Measurements from ENCODE around the gene CAND2. TPM values are rescaled to one million over a fixed set of nuclear protein-coding genes. Genes with fewer than 3 reads are reported as not detected.
A peak's percentile ranks its signal among the peaks of the same experiment; 100 is the strongest.

The CAND2 gene
- total and polyA plus RNA-seq, 9 of the 15 experiments (the other 6 are each of a cell fraction or from before 2014, with no cell fraction given): 0.91 to 14.9 (median 4.3) TPM

DNA sequence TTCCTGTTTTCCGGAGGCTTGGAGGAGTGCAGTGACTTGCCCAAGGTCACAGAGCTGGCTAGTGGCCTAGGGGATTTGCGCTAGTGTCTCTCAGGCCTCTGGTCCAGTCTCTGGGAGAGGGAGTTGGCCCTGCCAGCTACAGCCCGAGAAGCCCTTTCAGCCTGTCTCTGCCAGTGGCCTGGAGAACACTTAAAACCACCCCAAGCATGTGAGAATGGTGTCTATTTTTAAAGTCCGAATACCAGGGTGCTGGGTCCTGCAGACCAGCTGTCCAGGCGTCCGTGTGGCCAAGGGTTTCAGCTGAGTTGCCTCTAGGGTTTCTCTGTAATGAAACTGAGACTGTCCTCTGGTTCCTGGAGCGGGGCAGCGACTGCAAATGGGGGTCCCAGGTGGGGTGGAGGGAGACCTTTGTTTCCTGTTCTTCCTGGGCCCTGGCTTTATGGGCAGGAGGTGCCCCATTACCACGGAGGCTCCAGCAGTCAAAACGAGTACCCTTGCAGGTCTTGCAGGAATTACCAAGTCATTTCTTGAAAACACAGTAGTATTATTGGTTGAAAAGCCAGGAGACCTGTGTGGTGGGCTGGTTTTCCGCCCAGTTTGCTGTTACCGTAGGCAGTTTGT, 2.2 kb downstream of the CAND2 start:
- intact Hi-C loops (cut with micrococcal nuclease): loop anchor here (10.0 kb wide), 1 partner anchor 196 kb away; no protein-coding TSS in a partner anchor
- H3K4me3 ChIP-seq: no peak overlapping the region
- H3K27ac ChIP-seq (ENCODE audit: extremely low read depth, low read depth, low read length): no peak overlapping the region
- peaks cover 6% of the 10 kb centered on the region; the same call in 1 of the 3 replicates for H3K79me2 ChIP-seq (ENCODE audit: control insufficient read depth, insufficient read depth, low read length)
- FAIRE-seq (no peak), ATAC-seq (no peak), DNase-seq (ENCODE audit: extremely low read depth in 1 of 4, low spot score in 3 of 4) (no peak)
- CTCF ChIA-PET (ENCODE audit: low intra/inter-chr PET ratio): no interaction called here
- no peaks in the 10 kb centered on the region for H3K27me3 ChIP-seq (ENCODE audit: control insufficient read depth in 2 of 2, insufficient read depth in 2 of 2, low read length in 2 of 2)
- in situ Hi-C loops (cut with MboI): no loop called here
- peaks cover 6% of the 10 kb centered on the region; the same call in 1 of the 3 replicates for H3K36me3 ChIP-seq (ENCODE audit: control insufficient read depth, insufficient read depth, low read length)
- TF ChIP-seq, protein P1, sequence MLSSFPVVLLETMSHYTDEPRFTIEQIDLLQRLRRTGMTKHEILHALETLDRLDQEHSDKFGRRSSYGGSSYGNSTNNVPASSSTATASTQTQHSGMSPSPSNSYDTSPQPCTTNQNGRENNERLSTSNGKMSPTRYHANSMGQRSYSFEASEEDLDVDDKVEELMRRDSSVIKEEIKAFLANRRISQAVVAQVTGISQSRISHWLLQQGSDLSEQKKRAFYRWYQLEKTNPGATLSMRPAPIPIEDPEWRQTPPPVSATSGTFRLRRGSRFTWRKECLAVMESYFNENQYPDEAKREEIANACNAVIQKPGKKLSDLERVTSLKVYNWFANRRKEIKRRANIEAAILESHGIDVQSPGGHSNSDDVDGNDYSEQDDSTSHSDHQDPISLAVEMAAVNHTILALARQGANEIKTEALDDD (IDR thresholded peaks at IDR 0.05): no peak
- no peak for TF ChIP-seq FUS (optimal IDR thresholded peaks at IDR 0.05; ENCODE audit: low read depth, low read length)
- TF ChIP-seq JUNB (CRISPR knock-in tag; conservative IDR thresholded peaks at IDR 0.05): no peak
- no peak for TF ChIP-seq STAT5A (IDR thresholded peaks at IDR 0.05; ENCODE audit: borderline replicate concordance, low read length)
- no peak for TF ChIP-seq DNMT1 (IDR thresholded peaks at IDR 0.05)
- TF ChIP-seq CBX5 (IDR thresholded peaks at IDR 0.05; ENCODE audit: borderline replicate concordance, low read depth): no peak
- TF ChIP-seq HMG20A (CRISPR knock-in tag; conservative IDR thresholded peaks at IDR 0.05): no peak
- TF ChIP-seq ZC3H4 (CRISPR knock-in tag; IDR thresholded peaks at IDR 0.05; ENCODE audit: borderline replicate concordance): no peak
- TF ChIP-seq CHD4 (IDR thresholded peaks at IDR 0.05; ENCODE audit: insufficient read depth, insufficient replicate concordance, low read depth, low read length, poor library complexity, severe bottlenecking): no peak
- TF ChIP-seq, protein P2, sequence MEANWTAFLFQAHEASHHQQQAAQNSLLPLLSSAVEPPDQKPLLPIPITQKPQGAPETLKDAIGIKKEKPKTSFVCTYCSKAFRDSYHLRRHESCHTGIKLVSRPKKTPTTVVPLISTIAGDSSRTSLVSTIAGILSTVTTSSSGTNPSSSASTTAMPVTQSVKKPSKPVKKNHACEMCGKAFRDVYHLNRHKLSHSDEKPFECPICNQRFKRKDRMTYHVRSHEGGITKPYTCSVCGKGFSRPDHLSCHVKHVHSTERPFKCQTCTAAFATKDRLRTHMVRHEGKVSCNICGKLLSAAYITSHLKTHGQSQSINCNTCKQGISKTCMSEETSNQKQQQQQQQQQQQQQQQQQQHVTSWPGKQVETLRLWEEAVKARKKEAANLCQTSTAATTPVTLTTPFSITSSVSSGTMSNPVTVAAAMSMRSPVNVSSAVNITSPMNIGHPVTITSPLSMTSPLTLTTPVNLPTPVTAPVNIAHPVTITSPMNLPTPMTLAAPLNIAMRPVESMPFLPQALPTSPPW (CRISPR knock-in tag; IDR thresholded peaks at IDR 0.05): no peak
- TF ChIP-seq ESRRB (CRISPR knock-in tag; IDR thresholded peaks at IDR 0.05; ENCODE audit: borderline replicate concordance): no peak
- no peak for TF ChIP-seq HDGF (IDR thresholded peaks at IDR 0.05)
- TF ChIP-seq KAT2B (IDR thresholded peaks at IDR 0.05; ENCODE audit: low read depth, low read length): no peak
- TF ChIP-seq GTF2A2 (tag; IDR thresholded peaks at IDR 0.05): no peak
- TF ChIP-seq, protein P3, sequence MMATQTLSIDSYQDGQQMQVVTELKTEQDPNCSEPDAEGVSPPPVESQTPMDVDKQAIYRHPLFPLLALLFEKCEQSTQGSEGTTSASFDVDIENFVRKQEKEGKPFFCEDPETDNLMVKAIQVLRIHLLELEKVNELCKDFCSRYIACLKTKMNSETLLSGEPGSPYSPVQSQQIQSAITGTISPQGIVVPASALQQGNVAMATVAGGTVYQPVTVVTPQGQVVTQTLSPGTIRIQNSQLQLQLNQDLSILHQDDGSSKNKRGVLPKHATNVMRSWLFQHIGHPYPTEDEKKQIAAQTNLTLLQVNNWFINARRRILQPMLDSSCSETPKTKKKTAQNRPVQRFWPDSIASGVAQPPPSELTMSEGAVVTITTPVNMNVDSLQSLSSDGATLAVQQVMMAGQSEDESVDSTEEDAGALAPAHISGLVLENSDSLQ (IDR thresholded peaks at IDR 0.05): no peak
- no peak for TF ChIP-seq ZKSCAN3 (CRISPR knock-in tag; IDR thresholded peaks at IDR 0.05)
- TF ChIP-seq BRD9 (IDR thresholded peaks at IDR 0.05; ENCODE audit: low read depth, partially characterized antibody): no peak
- no peak for TF ChIP-seq NRF1 (conservative IDR thresholded peaks at IDR 0.05 in 1 of 2, IDR thresholded peaks at IDR 0.05 in 1 of 2)
- H3K4me1 ChIP-seq (replicated peaks in 1 of 2; ENCODE audit: control insufficient read depth in 2 of 2, insufficient read depth in 2 of 2, low read length in 2 of 2): peaks cover 8 to 25% of the 10 kb centered on the region in 2 experiments; a peak in 3 of 5 replicates
- 88% methylated on average over 12 of the region's 12 CpGs for WGBS (ENCODE audit: insufficient coverage, low coverage, missing lambda C conversion rate)
- no peaks in the 10 kb centered on the region for H3K9me3 ChIP-seq (replicated peaks; ENCODE audit: control insufficient read depth, insufficient read depth, low read depth, low read length)
- POLR2A ChIA-PET: interaction anchor here (0.6 to 6.1 kb wide), 7 partner anchors 11 to 1404 kb away, joined by 3 to 65 read pairs (median 4); partner anchors contain the start of gene RPL32
- H3K4me2 ChIP-seq (ENCODE audit: insufficient read depth, low read length): no peak overlapping the region
- H3K9me1 ChIP-seq (ENCODE audit: control insufficient read depth, insufficient read depth, low read length): no peaks in the 10 kb centered on the region
- H2AFZ ChIP-seq (ENCODE audit: low read depth, low read length): no peak overlapping the region
- no peaks in the 10 kb centered on the region; the same call in 1 of the 2 replicates for H4K20me1 ChIP-seq (replicated peaks; ENCODE audit: control insufficient read depth, insufficient read depth, low read length)
- H3K9ac ChIP-seq (ENCODE audit: insufficient read depth in 1 of 2, low read depth in 2 of 2, low read length in 2 of 2): peak overlapping the region in 1 of 2 experiments; percentile 81; a peak in 2 of 4 replicates
- BruUV-seq (replicated peaks): no TSS peak

Measured in K562 (cell line).